WTC11 (cell line): ENCODE data around the gene HSPB6.

Experiments used
- CTCF ChIP-seq: fragments of 200-600 bp; IDR thresholded peaks from 2 replicates; pipeline ENCODE4 v1.8.0; 2022; ENCODE audit warnings: antibody characterized with exemption
- E2F1 ChIP-seq: sonication (generic); formaldehyde crosslinking; IDR thresholded peaks from 2 replicates; pipeline ENCODE4 v1.8.0; 2022; ENCODE audit warnings: mild to moderate bottlenecking, missing genetic modification reagents
- PREB ChIP-seq: sonication (generic); formaldehyde crosslinking; IDR thresholded peaks from 2 replicates; pipeline ENCODE4 v1.8.1; 2022; ENCODE audit warnings: mild to moderate bottlenecking, missing genetic modification reagents, moderate library complexity, borderline replicate concordance
- TP53 ChIP-seq: sonication (generic); formaldehyde crosslinking; IDR thresholded peaks from 2 replicates; pipeline ENCODE4 v1.8.1; 2023; ENCODE audit warnings: mild to moderate bottlenecking, missing genetic modification reagents

GRCh38 chr19:35713506-35713850, 43.4 kb downstream of the HSPB6 start:
- TF ChIP-seq CTCF (no peak), PREB (no peak), E2F1 (CRISPR knock-in tag) (no peak), TP53 (CRISPR knock-in tag) (no peak)
